Keratinocyte (primary cell): ENCODE results near the gene RETREG1.

Source experiments
- CTCF ChIP-seq, 3 experiments: IDR thresholded peaks in 1 of 3; conservative IDR thresholded peaks in 1 of 3; optimal IDR thresholded peaks in 1 of 3; 2 replicates in 2 of 3; 3 replicates in 1 of 3; pipeline versions ENCODE3 to v1.5.1; 2011; ENCODE audit warnings: low read length in 3 of 3, mild to moderate bottlenecking in 3 of 3, moderate library complexity in 2 of 3, control low read depth in 1 of 3, inconsistent platforms in 1 of 3; ENCODE audit not compliant: insufficient read depth in 2 of 3; ENCODE audit errors: extremely low read depth in 1 of 3
- EZH2 ChIP-seq: IDR thresholded peaks from one replicate; pipeline ENCODE4 v1.6.1; 2012; ENCODE audit warnings: inconsistent platforms, mild to moderate bottlenecking, low read length, moderate library complexity

- TF ChIP-seq CTCF (optimal IDR thresholded peaks at IDR 0.05 in 1 of 3, IDR thresholded peaks at IDR 0.05 in 1 of 3, conservative IDR thresholded peaks at IDR 0.05 in 1 of 3; ENCODE audit: extremely low read depth in 1 of 3, insufficient read depth in 2 of 3, low read length in 3 of 3) (no peak), EZH2 (no peak)
These were observed 149.2 kb downstream of the RETREG1 start for GRCh38 chr5:16467363-16468219.
